Midbrain (tissue), 1 donor: ENCODE data around the gene NHSL1.

ENCODE experiments used
- DNase-seq: peaks from one replicate; lab custom pipeline; 2025; lab: John Stamatoyannopoulos, UW

The NHSL1 gene

DNA sequence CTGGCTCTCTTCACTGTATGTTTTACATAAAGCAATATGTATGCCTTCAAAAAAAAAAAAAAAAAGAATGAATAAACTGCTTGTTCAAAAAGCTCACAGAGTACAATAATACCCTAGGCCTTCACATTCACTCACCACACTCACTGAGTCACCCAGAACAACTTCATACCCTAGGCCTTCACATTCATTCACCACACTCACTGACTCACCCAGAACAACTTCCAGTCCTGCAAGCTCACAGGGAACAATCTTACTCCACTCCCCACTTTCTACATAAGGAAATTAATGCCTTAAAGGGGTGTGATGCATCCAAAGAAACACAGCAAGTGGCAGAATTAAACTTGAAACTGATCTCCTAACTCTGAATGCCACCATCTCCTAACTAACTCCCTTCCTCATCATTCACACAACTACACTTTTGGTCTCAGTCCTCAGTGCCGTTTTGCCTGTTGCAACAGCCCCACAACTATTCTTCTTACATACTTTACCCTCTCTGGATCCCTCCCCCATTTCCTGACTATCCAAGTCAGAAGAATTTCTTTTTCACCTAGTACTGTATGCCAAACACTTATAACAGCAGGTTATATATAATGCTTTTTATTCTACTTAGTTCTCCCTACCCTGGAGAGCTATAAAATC is 34.2 kb downstream of the NHSL1 start:
- no peak for DNase-seq

DNA sequence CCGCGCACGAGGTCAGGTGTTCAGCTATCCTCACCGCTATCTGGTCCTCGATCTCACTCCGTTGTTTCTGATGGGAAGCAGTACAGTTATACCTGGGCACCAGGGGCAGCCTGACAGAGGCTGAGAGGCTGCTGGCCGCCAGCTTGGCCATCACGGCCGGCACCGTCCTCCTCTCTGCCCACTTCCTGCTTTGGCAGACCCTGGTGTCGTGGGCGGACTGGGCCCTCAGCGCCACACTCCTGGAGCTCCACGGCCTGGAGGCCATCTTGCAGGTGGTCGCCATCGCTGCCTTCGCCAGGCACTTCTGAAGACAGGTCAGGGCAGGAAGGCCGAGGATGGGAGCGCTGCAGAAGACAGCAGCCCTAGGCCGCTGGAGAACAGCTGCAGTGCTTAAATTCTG is 35.2 kb downstream of the NHSL1 start:
- no peak for DNase-seq

DNA sequence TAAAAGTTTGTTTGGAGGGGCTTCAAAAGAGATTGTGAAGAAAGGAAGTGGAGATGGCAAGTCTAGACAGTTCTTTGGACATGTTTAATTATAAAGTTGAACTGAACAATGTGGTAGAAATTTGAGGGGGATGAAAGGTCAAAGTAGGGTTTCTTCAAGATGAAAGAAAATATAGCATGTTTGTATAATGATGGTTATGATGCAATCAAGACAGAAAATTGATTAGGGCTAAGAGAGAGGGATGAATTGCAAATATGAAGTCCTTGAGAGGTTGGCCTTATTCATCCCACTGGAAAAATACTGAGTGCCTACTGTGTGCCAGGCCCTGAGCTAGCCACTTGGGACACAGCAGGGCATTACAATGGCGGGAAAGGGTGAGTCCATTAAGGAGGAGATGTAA is 37.6 kb downstream of the NHSL1 start:
- DNase-seq = no peak

GRCh38 chr6:138456401-138456790 is 42.9 kb downstream of the NHSL1 start:
- no peak for DNase-seq

DNA sequence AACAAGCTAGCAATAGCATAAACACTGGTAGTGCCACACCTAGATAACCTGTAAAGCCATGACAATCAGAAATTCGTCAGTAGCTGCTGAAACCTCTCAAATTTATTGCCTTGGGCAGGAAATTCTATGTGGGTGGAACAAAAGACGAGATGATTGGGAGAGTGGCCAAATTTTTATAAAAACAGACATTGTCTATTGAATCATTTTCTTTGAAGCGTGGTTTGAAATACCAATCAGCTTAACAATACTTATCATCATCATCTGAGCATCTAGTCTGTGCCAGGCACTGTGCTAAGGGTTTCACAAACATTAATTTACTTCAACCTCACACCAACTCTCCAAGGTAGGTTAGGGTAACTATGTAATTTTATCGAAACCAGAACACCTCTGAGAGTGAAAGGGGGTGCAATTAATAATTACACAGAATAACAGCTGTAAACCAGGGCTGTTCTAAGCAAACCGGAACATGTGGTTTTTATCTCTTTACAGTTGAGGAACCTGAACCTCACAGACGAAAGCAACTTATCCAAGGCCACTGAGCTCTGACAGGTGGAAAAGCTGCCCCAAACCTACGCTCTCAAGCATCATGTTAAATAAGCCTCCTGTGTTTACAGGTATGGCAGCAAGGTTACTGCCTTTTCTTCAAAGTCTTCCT is 43.4 kb downstream of the NHSL1 start:
- DNase-seq = no peak

- no peak for DNase-seq
These were observed 44.1 kb downstream of the NHSL1 start for GRCh38 chr6:138454981-138455706.

DNA sequence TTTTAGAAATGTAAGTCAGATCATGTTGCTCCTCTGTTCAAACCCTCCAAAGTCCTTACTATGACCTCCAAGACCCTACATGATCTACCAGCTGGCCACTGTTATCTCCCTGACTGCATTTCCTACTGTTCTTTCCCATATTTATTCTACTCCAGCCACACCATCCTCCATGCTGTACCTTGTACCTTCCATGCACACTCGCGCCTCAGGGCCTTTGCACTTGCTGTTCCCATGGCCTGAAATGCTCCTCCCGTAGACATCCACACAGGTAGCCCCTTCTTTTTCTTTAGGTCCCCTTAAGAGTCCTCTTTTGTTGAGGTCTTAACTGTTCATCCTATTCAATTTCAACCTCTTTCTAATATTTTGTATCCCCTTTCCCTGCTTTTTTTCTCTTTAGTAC is 48.3 kb downstream of the NHSL1 start:
- no peak for DNase-seq

DNA sequence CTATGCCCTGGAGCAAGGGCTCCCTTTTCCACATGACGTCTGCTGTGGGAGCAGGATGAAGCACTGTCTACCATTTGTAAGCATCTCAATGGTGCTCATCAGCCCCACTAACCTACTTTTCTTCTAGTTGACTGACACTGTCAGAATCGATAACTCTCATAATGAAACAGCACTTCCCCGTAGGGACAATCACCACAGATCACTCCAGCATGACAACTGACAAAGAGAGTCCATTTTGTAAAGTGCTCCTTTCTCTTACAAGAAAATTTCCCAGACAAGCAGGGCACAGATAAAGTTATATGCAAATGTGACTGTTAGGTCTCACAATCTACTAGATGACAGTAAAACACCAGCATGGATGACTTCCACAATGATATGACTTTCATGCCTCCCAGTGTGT is 48.8 kb downstream of the NHSL1 start:
- DNase-seq = no peak

DNA sequence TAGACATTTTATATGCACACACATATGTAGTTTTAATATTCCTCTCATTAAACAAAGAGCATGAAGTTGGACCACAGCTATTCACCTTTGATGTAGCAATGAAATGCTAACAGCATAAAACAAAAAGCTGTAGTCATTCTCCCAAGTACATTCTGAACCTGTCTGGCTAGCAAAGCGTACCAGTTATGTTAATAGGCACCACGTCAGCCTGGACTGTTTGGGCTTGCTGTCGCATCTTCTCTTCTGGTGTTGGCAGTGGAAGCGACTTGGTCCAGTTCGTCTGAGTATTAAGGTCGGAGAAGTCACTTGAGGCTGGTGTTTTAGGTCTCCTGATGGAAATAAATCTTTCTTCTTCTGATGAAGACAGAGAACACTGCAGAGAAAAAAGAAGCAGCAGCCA is 52.5 kb downstream of the NHSL1 start:
- no peak for DNase-seq

- DNase-seq = no peak
These were observed 55.3 kb downstream of the NHSL1 start for GRCh38 chr6:138443979-138444378.

GRCh38 chr6:138442663-138443062 is 56.6 kb downstream of the NHSL1 start:
- DNase-seq = no peak

GRCh38 chr6:138441965-138442364 is 57.3 kb downstream of the NHSL1 start:
- DNase-seq = no peak

DNA sequence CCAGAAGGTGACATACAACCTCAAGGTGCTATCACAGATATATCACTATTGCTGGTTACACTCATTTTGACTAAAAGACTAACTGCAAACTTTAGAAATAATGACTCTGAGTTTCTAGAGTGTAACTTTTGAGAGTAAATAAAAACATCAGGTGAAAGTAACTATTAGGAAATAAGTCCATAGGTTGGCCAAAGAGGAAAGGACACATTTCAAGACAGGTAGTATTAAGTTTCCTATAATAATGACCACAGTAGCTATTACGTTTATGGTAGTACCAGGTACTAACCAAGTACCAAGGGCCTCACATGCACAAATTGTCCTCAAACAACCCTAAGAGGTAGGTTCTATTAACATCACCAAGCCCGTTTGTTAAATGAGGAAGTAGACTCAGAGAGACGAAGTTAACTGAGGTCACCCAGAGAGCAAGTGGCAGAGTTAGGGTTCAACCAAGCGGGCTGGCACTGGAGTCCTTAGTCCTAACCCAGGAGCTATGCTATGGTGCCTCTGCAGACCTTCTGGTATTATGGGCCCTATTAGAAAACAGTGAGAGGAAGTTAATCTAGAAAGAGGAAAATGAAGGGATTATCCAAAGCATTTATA is 58.4 kb downstream of the NHSL1 start:
- no peak for DNase-seq

DNA sequence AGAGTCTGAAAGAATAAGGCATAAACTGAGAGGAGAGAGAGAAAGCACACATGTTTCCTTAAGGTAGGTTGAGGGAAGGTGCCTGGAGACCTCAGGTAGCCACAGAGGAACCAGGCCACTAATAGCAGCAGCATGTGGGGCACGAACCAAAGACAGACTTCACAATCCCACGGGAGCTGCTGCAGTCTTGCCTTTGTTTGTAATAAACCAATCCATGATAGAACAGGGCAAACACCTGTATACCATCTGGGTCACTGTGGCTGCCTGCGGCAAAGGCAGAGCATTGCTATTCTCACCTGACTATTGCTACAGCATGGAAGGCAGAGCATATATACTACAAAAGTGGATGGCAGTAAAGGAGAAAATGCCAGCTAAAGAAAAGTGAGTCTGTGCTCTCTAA is 59.0 kb downstream of the NHSL1 start:
- no peak for DNase-seq

- no peak for DNase-seq
These were observed 59.7 kb downstream of the NHSL1 start for GRCh38 chr6:138439546-138439945.

DNA sequence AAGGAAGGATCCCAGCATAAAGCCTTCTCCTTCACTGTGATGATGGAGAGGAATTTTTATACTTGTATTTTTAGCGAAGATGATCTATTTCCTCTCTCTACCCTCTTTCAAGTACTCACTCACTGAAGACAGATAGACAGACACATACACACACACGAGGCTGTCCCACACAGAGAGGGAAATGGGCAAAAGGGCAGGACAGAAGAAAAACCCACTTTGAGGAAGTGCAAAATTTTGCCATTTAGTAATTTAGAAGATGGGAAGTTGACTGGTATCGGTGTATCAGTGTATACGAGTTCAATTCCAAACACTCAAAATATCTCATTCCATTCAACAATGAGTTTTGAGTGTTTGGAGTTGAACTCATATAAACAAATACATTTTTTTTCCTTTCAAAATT is 64.4 kb downstream of the NHSL1 start:
- no peak for DNase-seq

GRCh38 chr6:138434096-138434495 is 65.2 kb downstream of the NHSL1 start:
- DNase-seq = no peak

GRCh38 chr6:138432063-138432356 is 67.3 kb downstream of the NHSL1 start:
- peak; percentile 19 for DNase-seq

GRCh38 chr6:138431256-138432062 is 67.8 kb downstream of the NHSL1 start:
- DNase-seq = no peak

DNA sequence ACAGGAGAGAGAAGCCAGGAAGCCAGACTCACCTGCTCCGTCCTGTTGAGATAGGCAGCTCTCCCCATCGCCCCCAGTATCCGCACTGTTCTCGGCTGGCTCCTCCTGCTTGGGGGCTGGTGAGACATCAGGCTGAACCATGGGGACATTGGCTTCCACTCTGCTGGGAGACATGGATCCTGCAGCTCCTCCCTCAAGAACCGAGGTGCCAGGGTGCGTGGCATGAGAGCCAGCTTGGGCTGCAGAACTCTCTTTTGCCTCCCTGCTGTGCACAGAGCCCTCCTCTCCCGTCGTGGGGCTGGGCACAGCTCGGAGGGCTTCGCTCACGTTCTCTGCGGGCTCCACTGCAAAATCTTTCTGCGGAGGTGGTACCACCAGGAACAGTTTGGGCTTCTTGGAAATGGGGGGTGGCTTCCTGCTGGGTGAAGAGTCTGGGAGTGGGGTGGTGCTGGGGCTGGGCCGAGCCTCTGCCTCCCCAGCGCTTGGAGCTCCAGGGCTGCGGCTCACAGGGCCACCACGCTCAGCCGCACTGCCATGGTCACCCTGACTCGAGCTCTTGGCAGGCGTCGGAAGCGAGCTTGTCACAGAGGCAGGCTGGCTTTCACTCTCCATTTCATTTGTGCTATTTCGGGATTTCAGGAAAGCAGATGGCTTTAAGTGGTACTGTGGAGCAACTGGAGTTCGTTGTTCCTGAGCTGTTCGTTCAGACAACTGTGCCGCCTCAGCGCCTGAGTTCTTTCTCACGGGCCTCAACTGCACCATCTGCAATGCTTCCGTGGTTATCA is 68.7 kb downstream of the NHSL1 start:
- peak; percentile 39 for DNase-seq

GRCh38 chr6:138429761-138430160 is 69.5 kb downstream of the NHSL1 start:
- no peak for DNase-seq
